Cardiac fibroblast (primary cell): ENCODE measurements around the gene UPK2.
"Not testable (repeated sequence)": the region's sequence is repeated elsewhere in the genome, so short reads cannot be mapped to it uniquely, and the experiment has no call there.

Source experiments
- DNase-seq, 2 donors: peaks; one replicate each; pipeline versions ENCODE4 v3.0.0 to v3.0.0-alpha.2; 2010; ENCODE audit warnings: low read depth in 2 of 2
- H3K4me3 ChIP-seq, 2 donors: replicated peaks in 1 of 2; 1 replicate in 1 of 2; 2 replicates in 1 of 2; pipeline ENCODE4 v1.5.1; 2011; ENCODE audit warnings: low read depth in 2 of 2, low read length in 2 of 2, mild to moderate bottlenecking in 2 of 2, moderate library complexity in 1 of 2
- CTCF ChIP-seq: IDR thresholded peaks from one replicate; pipeline ENCODE4 v1.5.1; 2011; ENCODE audit warnings: low read depth, mild to moderate bottlenecking, low read length, inconsistent platforms

The UPK2 gene

GRCh38 chr11:118957549-118957948 is 1.5 kb downstream of the UPK2 start:
- H3K4me3 ChIP-seq = no peak overlapping the region

GRCh38 chr11:118957968-118958367 is 1.9 kb downstream of the UPK2 start:
- no peak for TF ChIP-seq CTCF
- no peak for DNase-seq
- H3K4me3 ChIP-seq = no peak overlapping the region

More at GRCh38 chr11:118957549-118957948, 1.5 kb downstream of the UPK2 start:
- no peak for TF ChIP-seq CTCF
- no peak for DNase-seq

GRCh38 chr11:118958577-118958976 is 2.5 kb downstream of the UPK2 start:
- no peak for TF ChIP-seq CTCF
- H3K4me3 ChIP-seq = no peak overlapping the region
- DNase-seq = no peak

GRCh38 chr11:118961189-118961588 is 5.1 kb downstream of the UPK2 start:
- H3K4me3 ChIP-seq = no peak overlapping the region
- TF ChIP-seq CTCF = no peak
- DNase-seq = no peak

GRCh38 chr11:118961591-118961990 is 5.5 kb downstream of the UPK2 start:
- TF ChIP-seq CTCF = no peak
- DNase-seq = no peak
- H3K4me3 ChIP-seq = no peak overlapping the region

GRCh38 chr11:118969508-118969907 is 13.4 kb downstream of the UPK2 start:
- H3K4me3 ChIP-seq, DNase-seq: not testable (repeated sequence)

- no peak for TF ChIP-seq CTCF
- DNase-seq = no peak
- no peak within 1 kb of the TSS for H3K4me3 ChIP-seq
Observed at GRCh38 chr11:118971646-118972045, 15.5 kb downstream of the UPK2 start, which contains the start of gene FOXR1. FOXR1 (plus strand) TSS chr11:118971761; CDS start chr11:118971932, 171 bp downstream.
